Lower lobe of right lung (tissue), 2 donors: ENCODE measurements around the gene CCDC51. TPM values are rescaled to one million over a fixed set of nuclear protein-coding genes. Genes with fewer than 3 reads are reported as not detected.
"Not testable (repeated sequence)": the region's sequence is repeated elsewhere in the genome, so short reads cannot be mapped to it uniquely, and the experiment has no call there.

Experiments used
- ATAC-seq, 2 donors: fragments of 200-7000 bp; cut with Tn5 transposase; one replicate each; pipeline ENCODE4 v1.9.1; 2020 to 2022; ENCODE audit warnings: mild to moderate bottlenecking in 2 of 2, moderate library complexity in 2 of 2
- DNase-seq: peaks from one replicate; pipeline ENCODE4 v3.0.0-alpha.2; 2020
- H3K27ac ChIP-seq: fragments of 200-600 bp; one replicate; pipeline ENCODE4 v1.8.0; 2022
- H3K27me3 ChIP-seq: fragments of 200-600 bp; one replicate; pipeline ENCODE4 v1.8.0; 2022; ENCODE audit warnings: low read depth
- H3K36me3 ChIP-seq: fragments of 200-600 bp; one replicate; pipeline ENCODE4 v1.8.0; 2022; ENCODE audit warnings: mild to moderate bottlenecking
- H3K4me1 ChIP-seq: fragments of 200-600 bp; one replicate; pipeline ENCODE4 v1.8.0; 2022
- H3K4me3 ChIP-seq: fragments of 200-600 bp; one replicate; pipeline ENCODE4 v1.8.0; 2022; ENCODE audit warnings: mild to moderate bottlenecking
- H3K9me3 ChIP-seq: fragments of 200-600 bp; one replicate; pipeline ENCODE4 v1.8.0; 2022
- intact Hi-C: fragments of 100-400 bp; cut with DNase I; formaldehyde crosslinking; loops from one replicate; pipeline ENCODE4 v1.11.0; 2022
- long read RNA-seq: library from polyadenylated mRNA; unstranded; transcript quantifications from one replicate; pipeline ENCODE4 v2.0.0, GENCODE V29; 2021
- total RNA-seq: library from RNA; stranded (reverse); fragmentation: NEBNext Ultra II Directional; extraction: Animal tissue kit (Norgen Biotek cat#: 25700); gene quantifications from one replicate; pipeline ENCODE4 v1.2.1, GENCODE V29; 2021
- TF ChIP-seq, protein P1 (sequence below): fragments of 200-600 bp; IDR thresholded peaks from one replicate; pipeline ENCODE4 v1.8.0; 2022; ENCODE audit warnings: antibody characterized with exemption, mild to moderate bottlenecking
- donor health status: DM: no; HTN: yes; CAD: no; lungs with severe emphysema.

The CCDC51 gene, protein sequence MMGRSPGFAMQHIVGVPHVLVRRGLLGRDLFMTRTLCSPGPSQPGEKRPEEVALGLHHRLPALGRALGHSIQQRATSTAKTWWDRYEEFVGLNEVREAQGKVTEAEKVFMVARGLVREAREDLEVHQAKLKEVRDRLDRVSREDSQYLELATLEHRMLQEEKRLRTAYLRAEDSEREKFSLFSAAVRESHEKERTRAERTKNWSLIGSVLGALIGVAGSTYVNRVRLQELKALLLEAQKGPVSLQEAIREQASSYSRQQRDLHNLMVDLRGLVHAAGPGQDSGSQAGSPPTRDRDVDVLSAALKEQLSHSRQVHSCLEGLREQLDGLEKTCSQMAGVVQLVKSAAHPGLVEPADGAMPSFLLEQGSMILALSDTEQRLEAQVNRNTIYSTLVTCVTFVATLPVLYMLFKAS
- total RNA-seq = 8.6 TPM
- long read RNA-seq, partial matches to known transcripts = 1 of 7 reads
- long read RNA-seq, other reads (novel, unspliced or antisense) = 2 of 7 reads

DNA sequence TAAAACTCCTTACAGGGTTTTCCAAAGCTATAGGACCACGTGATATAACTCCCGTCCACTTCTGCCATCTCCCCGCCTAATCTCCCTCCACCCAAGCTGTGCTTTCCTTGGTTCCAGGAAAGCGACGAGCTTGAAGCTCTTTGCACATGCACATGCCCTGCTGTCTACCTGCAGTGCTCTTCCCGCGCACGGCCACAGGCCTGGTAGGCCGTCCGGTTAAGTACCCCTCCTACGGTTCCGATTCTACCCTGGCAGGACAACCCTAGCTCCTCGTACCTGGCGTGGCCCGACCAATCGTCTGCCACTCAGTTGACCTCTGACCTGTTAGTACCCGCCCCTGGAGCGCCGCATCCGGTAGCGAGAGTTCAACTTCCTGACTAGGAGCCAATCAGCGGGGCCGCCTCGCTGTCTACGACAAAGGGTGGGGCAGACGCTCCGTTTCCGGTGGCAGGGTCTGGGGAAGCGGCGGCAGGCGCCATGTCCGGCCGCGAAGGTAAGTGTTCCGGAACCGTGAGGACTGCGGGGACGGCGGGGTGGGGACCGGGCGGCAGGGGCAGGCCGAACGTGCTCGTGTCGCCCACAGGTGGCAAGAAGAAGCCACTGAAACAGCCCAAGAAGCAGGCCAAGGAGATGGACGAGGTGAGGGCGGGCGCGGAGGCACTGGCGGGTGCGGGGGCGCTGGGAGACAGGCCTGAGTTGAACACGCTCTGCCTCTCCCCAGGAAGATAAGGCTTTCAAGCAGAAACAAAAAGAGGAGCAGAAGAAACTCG, at the start of gene CCDC51, which contains the start of gene TMA7:
CCDC51 (minus strand) TSS at position 300 of the 770 bp plus-strand sequence. CDS start 4,991 bp downstream, outside the sequence.
TMA7 (plus strand) TSS at position 438 of the 770 bp plus-strand sequence; CDS start at position 478, 40 bp downstream.
- DNase-seq (peak; percentile 99), ATAC-seq (peak; percentile 98)
- peaks cover 31% of the 10 kb centered on the region for H3K4me1 ChIP-seq
- H3K27me3 ChIP-seq = no peaks in the 10 kb centered on the region
- TF ChIP-seq, protein P1, sequence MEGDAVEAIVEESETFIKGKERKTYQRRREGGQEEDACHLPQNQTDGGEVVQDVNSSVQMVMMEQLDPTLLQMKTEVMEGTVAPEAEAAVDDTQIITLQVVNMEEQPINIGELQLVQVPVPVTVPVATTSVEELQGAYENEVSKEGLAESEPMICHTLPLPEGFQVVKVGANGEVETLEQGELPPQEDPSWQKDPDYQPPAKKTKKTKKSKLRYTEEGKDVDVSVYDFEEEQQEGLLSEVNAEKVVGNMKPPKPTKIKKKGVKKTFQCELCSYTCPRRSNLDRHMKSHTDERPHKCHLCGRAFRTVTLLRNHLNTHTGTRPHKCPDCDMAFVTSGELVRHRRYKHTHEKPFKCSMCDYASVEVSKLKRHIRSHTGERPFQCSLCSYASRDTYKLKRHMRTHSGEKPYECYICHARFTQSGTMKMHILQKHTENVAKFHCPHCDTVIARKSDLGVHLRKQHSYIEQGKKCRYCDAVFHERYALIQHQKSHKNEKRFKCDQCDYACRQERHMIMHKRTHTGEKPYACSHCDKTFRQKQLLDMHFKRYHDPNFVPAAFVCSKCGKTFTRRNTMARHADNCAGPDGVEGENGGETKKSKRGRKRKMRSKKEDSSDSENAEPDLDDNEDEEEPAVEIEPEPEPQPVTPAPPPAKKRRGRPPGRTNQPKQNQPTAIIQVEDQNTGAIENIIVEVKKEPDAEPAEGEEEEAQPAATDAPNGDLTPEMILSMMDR = no peak
- H3K9me3 ChIP-seq = no peaks in the 10 kb centered on the region
- intact Hi-C loops = loop anchor here (5.0 kb wide), 1 partner anchor 38 kb away; no protein-coding TSS in a partner anchor
- H3K27ac ChIP-seq = peak within 1 kb of the TSS; percentile 98
- peaks cover 38% of the 10 kb centered on the region for H3K36me3 ChIP-seq
- peak within 1 kb of the TSS; percentile 87 for H3K4me3 ChIP-seq

DNA sequence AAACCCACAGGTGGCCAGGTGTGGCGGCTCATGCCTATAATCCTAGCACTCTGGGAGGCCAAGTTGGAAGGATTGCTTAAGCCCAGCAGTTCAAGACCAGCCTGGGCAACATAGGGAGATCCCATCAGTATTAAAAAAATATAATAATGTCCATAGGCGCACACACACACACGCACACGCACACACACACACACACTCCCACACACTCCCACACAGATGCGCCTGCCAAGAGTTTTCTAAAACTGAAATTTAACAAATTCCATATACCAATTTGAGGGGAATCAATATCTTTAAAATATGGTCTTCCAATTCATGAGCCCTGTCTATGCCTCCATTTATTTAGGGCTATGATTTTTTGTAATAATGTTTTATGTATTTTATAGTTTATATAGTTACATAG, 47.0 kb upstream of the CCDC51 start:
- no peaks in the 10 kb centered on the region for H3K36me3 ChIP-seq
- DNase-seq (no peak), ATAC-seq (no peak)
- TF ChIP-seq, protein P1 = no peak
- no peaks in the 10 kb centered on the region for H3K9me3 ChIP-seq
- no peaks in the 10 kb centered on the region for H3K27me3 ChIP-seq
- H3K27ac ChIP-seq = no peak overlapping the region
- intact Hi-C loops = no loop called here
- no peak overlapping the region for H3K4me3 ChIP-seq
- no peaks in the 10 kb centered on the region for H3K4me1 ChIP-seq

DNA sequence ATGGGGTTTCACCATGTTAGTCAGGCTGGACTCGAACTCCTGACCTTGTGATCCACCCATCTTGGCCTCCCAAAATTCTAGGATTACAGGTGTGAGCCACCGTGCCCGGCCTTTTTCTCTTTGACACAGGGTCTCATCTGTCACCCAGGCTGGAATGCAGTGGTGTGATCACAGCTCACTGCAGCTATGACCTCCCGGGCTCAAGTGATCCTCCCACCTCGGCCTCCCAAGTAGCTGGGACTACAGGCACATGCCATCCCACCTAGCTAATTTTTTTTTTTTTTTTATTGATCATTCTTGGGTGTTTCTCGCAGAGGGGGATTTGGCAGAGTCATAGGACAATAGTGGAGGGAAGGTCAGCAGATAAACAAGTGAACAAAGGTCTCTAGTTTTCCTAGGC, 42.9 kb upstream of the CCDC51 start:
- H3K36me3 ChIP-seq, intact Hi-C loops, H3K4me3 ChIP-seq, DNase-seq, H3K4me1 ChIP-seq, H3K9me3 ChIP-seq, H3K27me3 ChIP-seq, ATAC-seq, H3K27ac ChIP-seq: not testable (repeated sequence)

DNA sequence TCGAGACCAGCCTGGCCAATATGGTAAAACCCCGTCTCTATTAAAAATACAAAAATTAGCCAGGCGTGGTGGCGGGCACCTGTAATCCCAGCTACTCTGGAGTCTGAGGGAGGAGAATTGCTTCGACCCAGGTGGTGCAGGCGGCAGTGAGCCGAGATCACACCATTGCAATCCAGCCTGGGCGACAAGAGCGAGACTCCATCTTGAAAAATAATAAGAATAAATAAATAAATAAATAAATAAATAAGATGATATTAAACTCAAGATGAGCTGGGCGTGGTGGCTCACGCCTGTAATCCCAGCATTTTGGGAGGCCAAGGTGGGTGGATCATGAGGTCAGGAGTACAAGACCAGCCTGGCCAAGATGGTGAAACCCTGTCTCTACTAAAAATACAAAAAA, 41.0 kb upstream of the CCDC51 start:
- H3K4me3 ChIP-seq, H3K27ac ChIP-seq, ATAC-seq, H3K4me1 ChIP-seq, H3K9me3 ChIP-seq, intact Hi-C loops, DNase-seq, H3K27me3 ChIP-seq: not testable (repeated sequence)
- H3K36me3 ChIP-seq = peaks cover 12% of the 10 kb centered on the region

DNA sequence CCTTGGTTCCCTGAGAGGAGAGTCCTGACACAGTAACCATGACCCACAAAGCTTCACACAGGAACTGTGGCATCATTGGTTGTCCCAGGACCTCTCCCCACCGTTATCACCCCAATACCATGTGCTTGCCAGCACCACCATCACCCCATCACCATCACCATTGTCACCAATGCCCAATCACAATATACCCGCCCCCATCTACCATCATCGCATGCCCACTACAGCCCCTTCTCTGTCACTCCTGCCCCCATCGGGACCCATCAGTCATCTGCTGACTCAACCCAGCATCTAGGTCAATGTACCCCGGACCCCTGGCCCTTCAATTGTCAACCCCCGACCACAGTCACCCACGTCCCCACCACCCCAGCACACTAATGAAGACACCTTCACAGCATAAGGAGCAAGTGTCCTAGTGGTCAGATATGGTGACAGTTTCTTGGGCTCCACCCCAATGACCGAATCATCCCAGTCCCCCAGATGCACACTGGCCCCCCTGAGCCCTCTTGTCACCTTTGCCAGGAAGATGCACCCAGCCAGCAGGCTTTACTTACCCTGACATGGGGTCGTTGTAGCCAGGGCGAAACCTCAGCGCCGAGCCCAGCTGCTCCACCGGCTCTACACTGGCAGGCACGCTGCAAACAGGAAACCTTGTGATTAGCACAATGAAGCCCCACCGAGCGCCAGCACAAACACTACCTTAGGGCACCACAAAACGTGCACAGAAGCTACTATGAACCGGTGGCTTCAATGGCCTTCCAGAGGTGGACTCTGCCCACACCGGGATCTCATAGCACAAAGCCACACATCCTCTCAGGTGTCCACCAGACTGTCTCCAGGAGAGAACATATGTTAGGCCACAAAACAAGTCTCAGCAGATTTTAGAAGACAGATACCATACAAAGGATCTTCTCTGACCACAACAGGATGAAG, 39.0 kb upstream of the CCDC51 start:
- intact Hi-C loops = no loop called here
- TF ChIP-seq, protein P1 = no peak
- H3K27ac ChIP-seq = peak overlapping the region; percentile 36
- peaks cover 12% of the 10 kb centered on the region for H3K36me3 ChIP-seq
- ATAC-seq (peak; percentile 36 to 42), DNase-seq (no peak)
- H3K4me3 ChIP-seq = no peak overlapping the region
- H3K27me3 ChIP-seq = no peaks in the 10 kb centered on the region
- peaks cover under 1% of the 10 kb centered on the region for H3K4me1 ChIP-seq
- H3K9me3 ChIP-seq = no peaks in the 10 kb centered on the region
